IMR-90 (cell line): ENCODE data around the gene NPAS3. TPM values are rescaled to one million over a fixed set of nuclear protein-coding genes. Genes with fewer than 3 reads are reported as not detected.

Source experiments
- ATAC-seq: fragments of 200-7000 bp; cut with Tn5 transposase; 2 replicates; pipeline ENCODE4 v1.9.1; 2020; ENCODE audit warnings: low read depth, mild to moderate bottlenecking, moderate library complexity
- BruUV-seq: library from RNA; stranded (reverse); fragments of 400-500 nt; replicated peaks from 2 replicates; lab custom pipeline; 2021; lab: Mats Ljungman, UMichigan
- CTCF ChIA-PET: fragments of 300-600 bp; formaldehyde crosslinking; extraction: SDS; loops from one replicate; lab custom pipeline; 2021; ENCODE audit warnings: antibody characterized with exemption; lab: Yijun Ruan, JAX
- POLR2A ChIA-PET: fragments of 300-600 bp; sonication (Branson Sonifier 250); formaldehyde crosslinking; loops from one replicate; lab custom pipeline; 2022; ENCODE audit warnings: antibody characterized with exemption; ENCODE audit not compliant: unreplicated experiment; lab: Charles Lee
- DNase-seq: peaks from one replicate; pipeline ENCODE4 v3.0.0; 2013
- H2AFZ ChIP-seq: replicated peaks from 2 replicates; pipeline ENCODE3; 2013; ENCODE audit warnings: low read length, mild to moderate bottlenecking; ENCODE audit not compliant: poor library complexity
- H2AK5ac ChIP-seq: 2 replicates; pipeline ENCODE4 v1.6.1; 2013; ENCODE audit warnings: low read depth, low read length, inconsistent platforms
- H2AK9ac ChIP-seq: replicated peaks from 2 replicates; pipeline ENCODE3; 2013; ENCODE audit warnings: mild to moderate bottlenecking, low read depth, low read length, moderate library complexity; ENCODE audit not compliant: poor library complexity
- H2BK120ac ChIP-seq: 2 replicates; pipeline ENCODE4 v1.6.1; 2013; ENCODE audit warnings: low read depth, low read length, inconsistent platforms
- H2BK15ac ChIP-seq: 3 replicates; pipeline ENCODE4 v1.6.1; 2013; ENCODE audit warnings: low read depth, low read length, inconsistent platforms
- H2BK20ac ChIP-seq: 2 replicates; pipeline ENCODE4 v1.6.1; 2013; ENCODE audit warnings: low read depth, mild to moderate bottlenecking, inconsistent platforms, low read length, moderate library complexity
- H2BK5ac ChIP-seq: 2 replicates; pipeline ENCODE4 v1.6.1; 2013; ENCODE audit warnings: mild to moderate bottlenecking, low read depth, low read length, inconsistent platforms; ENCODE audit not compliant: poor library complexity, severe bottlenecking
- H3K14ac ChIP-seq: replicated peaks from 2 replicates; pipeline ENCODE4 v1.6.1; 2013; ENCODE audit warnings: low read depth, low read length, inconsistent platforms
- H3K18ac ChIP-seq: 2 replicates; pipeline ENCODE4 v1.6.1; 2013; ENCODE audit warnings: low read depth, low read length, control low read depth
- H3K23ac ChIP-seq: 2 replicates; pipeline ENCODE4 v1.6.1; 2013; ENCODE audit warnings: low read depth, low read length, inconsistent platforms
- H3K27ac ChIP-seq: 2 replicates; pipeline ENCODE4 v1.5.1; 2013; ENCODE audit warnings: mild to moderate bottlenecking, control low read depth, low read length; ENCODE audit not compliant: insufficient read depth
- H3K27me3 ChIP-seq: 2 replicates; pipeline ENCODE4 v1.6.1; 2013; ENCODE audit warnings: low read length; ENCODE audit not compliant: control insufficient read depth, insufficient read depth
- H3K36me3 ChIP-seq: 2 replicates; pipeline ENCODE4 v1.6.1; 2013; ENCODE audit warnings: low read length, mixed read lengths; ENCODE audit not compliant: control insufficient read depth, insufficient read depth
- H3K4ac ChIP-seq: 2 replicates; pipeline ENCODE4 v1.6.1; 2013; ENCODE audit warnings: low read depth, low read length, inconsistent platforms
- H3K4me1 ChIP-seq: 2 replicates; pipeline ENCODE4 v1.6.1; 2013; ENCODE audit warnings: low read length, mixed read lengths; ENCODE audit not compliant: control insufficient read depth, insufficient read depth
- H3K4me2 ChIP-seq: 2 replicates; pipeline ENCODE4 v1.6.1; 2013; ENCODE audit warnings: low read depth, mild to moderate bottlenecking, control low read depth, low read length, moderate library complexity
- H3K4me3 ChIP-seq: 2 replicates; pipeline ENCODE4 v1.5.1; 2013; ENCODE audit warnings: low read depth, mild to moderate bottlenecking, control low read depth, low read length, moderate library complexity; ENCODE audit not compliant: insufficient read depth
- H3K56ac ChIP-seq: 2 replicates; pipeline ENCODE4 v1.6.1; 2013; ENCODE audit warnings: low read length, inconsistent platforms; ENCODE audit not compliant: insufficient read depth; ENCODE audit errors: extremely low read depth
- H3K79me1 ChIP-seq, 2 experiments: 2 replicates each; pipeline ENCODE4 v1.6.1; 2013; ENCODE audit warnings: low read length in 2 of 2, inconsistent platforms in 1 of 2, low read depth in 1 of 2
- H3K9ac ChIP-seq: 2 replicates; pipeline ENCODE4 v1.6.1; 2013; ENCODE audit warnings: low read depth, low read length, control low read depth
- H3K9me1 ChIP-seq: 2 replicates; pipeline ENCODE4 v1.6.1; 2013; ENCODE audit warnings: low read length, inconsistent platforms; ENCODE audit not compliant: insufficient read depth
- H3K9me3 ChIP-seq: 2 replicates; pipeline ENCODE4 v1.6.1; 2013; ENCODE audit warnings: low read length; ENCODE audit not compliant: control insufficient read depth, insufficient read depth
- H4K20me1 ChIP-seq: 2 replicates; pipeline ENCODE4 v1.6.1; 2013; ENCODE audit warnings: low read length, inconsistent platforms; ENCODE audit not compliant: insufficient read depth
- H4K5ac ChIP-seq: 2 replicates; pipeline ENCODE4 v1.6.1; 2013; ENCODE audit warnings: mild to moderate bottlenecking, low read depth, low read length, control low read depth
- H4K8ac ChIP-seq, 2 experiments: 2 replicates each; pipeline ENCODE4 v1.6.1; 2013; ENCODE audit warnings: low read depth in 2 of 2, low read length in 2 of 2, control low read depth in 1 of 2, inconsistent platforms in 1 of 2
- H4K91ac ChIP-seq: 2 replicates; pipeline ENCODE4 v1.6.1; 2013; ENCODE audit warnings: low read depth, low read length, inconsistent platforms; ENCODE audit not compliant: insufficient read depth
- CEBPB ChIP-seq: IDR thresholded peaks from 2 replicates; pipeline ENCODE4 v1.6.1; 2012; ENCODE audit warnings: low read depth, low read length, improper control_type of control experiment
- MAZ ChIP-seq: IDR thresholded peaks from 2 replicates; pipeline ENCODE4 v1.6.1; 2012; ENCODE audit warnings: low read depth, mild to moderate bottlenecking, low read length, improper control_type of control experiment, moderate library complexity, borderline replicate concordance
- POLR2A ChIP-seq: IDR thresholded peaks from 2 replicates; pipeline ENCODE4 v1.6.1; 2012; ENCODE audit warnings: mild to moderate bottlenecking, low read depth, low read length
- RCOR1 ChIP-seq: IDR thresholded peaks from 2 replicates; pipeline ENCODE4 v1.6.1; 2012; ENCODE audit warnings: mild to moderate bottlenecking, low read length, improper control_type of control experiment; ENCODE audit not compliant: insufficient replicate concordance
- RFX5 ChIP-seq: IDR thresholded peaks from 2 replicates; pipeline ENCODE4 v1.8.0; 2012; ENCODE audit warnings: low read depth, mild to moderate bottlenecking, low read length, moderate library complexity
- SMC3 ChIP-seq: fragments of 150-350 bp; IDR thresholded peaks from 2 replicates; pipeline ENCODE4 v1.6.1; 2016; ENCODE audit warnings: low read depth, mild to moderate bottlenecking, antibody characterized with exemption, low read length, moderate library complexity
- whole genome bisulfite sequencing, 2 experiments: methylation state at CpG; one replicate each; pipeline versions ENCODE4 v1.1.5 to v1.1.7; 2013; ENCODE audit warnings: missing lambda C conversion rate in 2 of 2; ENCODE audit not compliant: insufficient read length in 1 of 2; ENCODE audit errors: extremely low coverage in 2 of 2; 5-methylcytosine and 5-hydroxymethylcytosine counted together
- dilution Hi-C: fragments of 300-500 bp; cut with HindIII; formaldehyde crosslinking; loops from one replicate; pipeline ENCODE4 v1.14.3; 2018; ENCODE audit warnings: low sequenced_read_pairs; ENCODE audit not compliant: unreplicated experiment
- in situ Hi-C: fragments of 300-500 bp; cut with MboI; formaldehyde crosslinking; loops from 3 replicates; pipeline ENCODE4 v1.14.3; 2019; ENCODE audit warnings: low sequenced_read_pairs, inconsistent platforms, mixed read lengths
- intact Hi-C: fragments of 100-400 bp; cut with micrococcal nuclease; formaldehyde crosslinking; loops from 2 replicates; pipeline ENCODE4 v1.10.0; 2022
- polyA plus RNA-seq, 3 experiments: library from polyadenylated mRNA; depleted of rRNA; stranded (reverse); fragments of >200 nt; gene quantifications; 2 replicates each; pipeline ENCODE4 v1.2.3, GENCODE V29; 2012; ENCODE audit warnings: low replicate concordance in 1 of 3
- total RNA-seq: library from RNA; depleted of rRNA; stranded (reverse); fragments of >200 nt; gene quantifications from 2 replicates; pipeline ENCODE4 v1.2.3, GENCODE V29; 2012
- TF ChIP-seq, protein P1 (sequence below): conservative IDR thresholded peaks from 2 replicates; pipeline ENCODE4 v1.5.1; 2012; ENCODE audit warnings: mild to moderate bottlenecking, low read depth, low read length, improper control_type of control experiment

Gene NPAS3
- total and polyA plus RNA-seq, 2 of the 4 experiments (the other 2 are of a cell fraction) = not detected

DNA sequence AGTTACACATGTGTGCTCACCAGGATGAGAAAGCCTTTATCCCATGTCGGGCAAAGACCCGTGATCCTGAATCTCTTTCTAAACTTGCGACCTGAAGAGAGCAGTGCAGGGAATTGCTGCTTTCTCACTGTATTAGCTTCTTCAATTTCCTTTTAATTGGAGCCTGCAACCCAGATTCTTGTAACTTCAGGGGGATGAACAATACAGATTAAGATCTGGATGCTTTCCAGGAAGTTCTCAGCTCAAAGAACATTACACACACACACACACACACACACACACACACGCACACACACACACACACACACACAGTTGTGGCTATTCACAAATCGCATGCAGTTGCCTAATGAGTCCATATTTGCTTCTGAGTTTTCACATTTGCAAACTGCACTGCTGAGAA is 268.3 kb downstream of the NPAS3 start:
- no peak overlapping the region for H3K56ac ChIP-seq
- intact Hi-C loops = no loop called here
- no peak overlapping the region for H3K9ac ChIP-seq
- no peak overlapping the region for H2AK5ac ChIP-seq
- no peaks in the 10 kb centered on the region for H3K4me1 ChIP-seq
- no peak overlapping the region for H4K91ac ChIP-seq
- dilution Hi-C loops = no loop called here
- ChIA-PET POLR2A (no interaction called here), CTCF (no interaction called here)
- H3K4me2 ChIP-seq = no peak overlapping the region
- H4K8ac ChIP-seq = no peak overlapping the region
- no peak overlapping the region for H3K27ac ChIP-seq
- ATAC-seq (no peak), DNase-seq (no peak)
- no peak overlapping the region for H2BK15ac ChIP-seq
- no TSS peak for BruUV-seq
- TF ChIP-seq CEBPB (no peak), RFX5 (no peak), SMC3 (no peak), POLR2A (no peak), MAZ (no peak), RCOR1 (no peak)
- TF ChIP-seq, protein P1, sequence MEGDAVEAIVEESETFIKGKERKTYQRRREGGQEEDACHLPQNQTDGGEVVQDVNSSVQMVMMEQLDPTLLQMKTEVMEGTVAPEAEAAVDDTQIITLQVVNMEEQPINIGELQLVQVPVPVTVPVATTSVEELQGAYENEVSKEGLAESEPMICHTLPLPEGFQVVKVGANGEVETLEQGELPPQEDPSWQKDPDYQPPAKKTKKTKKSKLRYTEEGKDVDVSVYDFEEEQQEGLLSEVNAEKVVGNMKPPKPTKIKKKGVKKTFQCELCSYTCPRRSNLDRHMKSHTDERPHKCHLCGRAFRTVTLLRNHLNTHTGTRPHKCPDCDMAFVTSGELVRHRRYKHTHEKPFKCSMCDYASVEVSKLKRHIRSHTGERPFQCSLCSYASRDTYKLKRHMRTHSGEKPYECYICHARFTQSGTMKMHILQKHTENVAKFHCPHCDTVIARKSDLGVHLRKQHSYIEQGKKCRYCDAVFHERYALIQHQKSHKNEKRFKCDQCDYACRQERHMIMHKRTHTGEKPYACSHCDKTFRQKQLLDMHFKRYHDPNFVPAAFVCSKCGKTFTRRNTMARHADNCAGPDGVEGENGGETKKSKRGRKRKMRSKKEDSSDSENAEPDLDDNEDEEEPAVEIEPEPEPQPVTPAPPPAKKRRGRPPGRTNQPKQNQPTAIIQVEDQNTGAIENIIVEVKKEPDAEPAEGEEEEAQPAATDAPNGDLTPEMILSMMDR = no peak
- H3K4me3 ChIP-seq = no peak overlapping the region
- in situ Hi-C loops = no loop called here
- no peaks in the 10 kb centered on the region for H3K27me3 ChIP-seq
- H3K14ac ChIP-seq = no peak overlapping the region
- H3K18ac ChIP-seq = no peak overlapping the region
- H2BK5ac ChIP-seq = no peak overlapping the region
- no peak overlapping the region for H3K23ac ChIP-seq
- H3K4ac ChIP-seq = no peak overlapping the region
- no peaks in the 10 kb centered on the region for H3K9me3 ChIP-seq
- H2BK20ac ChIP-seq = no peak overlapping the region
- no peak overlapping the region for H2AK9ac ChIP-seq
- no peak overlapping the region for H4K5ac ChIP-seq
- H3K9me1 ChIP-seq = no peaks in the 10 kb centered on the region
- no peaks in the 10 kb centered on the region for H3K79me1 ChIP-seq
- WGBS, 2 experiments = no CpG with 5 or more reads among the region's 5 CpGs
- no peak overlapping the region for H2AFZ ChIP-seq
- H2BK120ac ChIP-seq = no peak overlapping the region
- no peaks in the 10 kb centered on the region for H4K20me1 ChIP-seq
- H3K36me3 ChIP-seq = no peaks in the 10 kb centered on the region
